NCI-H460 (cell line): Measurements from ENCODE around the gene RAPGEF2. TPM values are rescaled to one million over a fixed set of nuclear protein-coding genes. Genes with fewer than 3 reads are reported as not detected.
"Not testable (repeated sequence)": the region's sequence is repeated elsewhere in the genome, so short reads cannot be mapped to it uniquely, and the experiment has no call there.

ENCODE experiments used
- DNase-seq: peaks from one replicate; pipeline ENCODE4 v3.0.0-alpha.2; 2016; ENCODE audit warnings: low read depth; ENCODE audit errors: extremely low read depth
- total RNA-seq: library from RNA; depleted of rRNA; stranded (reverse); fragments of >200 nt; shearing (Covaris generic); gene quantifications from 2 replicates; pipeline ENCODE4 v1.2.3, GENCODE V29; 2014

RAPGEF2 gene
- total RNA-seq, 1 experiment from 2014 or later: 69.5 TPM

DNA sequence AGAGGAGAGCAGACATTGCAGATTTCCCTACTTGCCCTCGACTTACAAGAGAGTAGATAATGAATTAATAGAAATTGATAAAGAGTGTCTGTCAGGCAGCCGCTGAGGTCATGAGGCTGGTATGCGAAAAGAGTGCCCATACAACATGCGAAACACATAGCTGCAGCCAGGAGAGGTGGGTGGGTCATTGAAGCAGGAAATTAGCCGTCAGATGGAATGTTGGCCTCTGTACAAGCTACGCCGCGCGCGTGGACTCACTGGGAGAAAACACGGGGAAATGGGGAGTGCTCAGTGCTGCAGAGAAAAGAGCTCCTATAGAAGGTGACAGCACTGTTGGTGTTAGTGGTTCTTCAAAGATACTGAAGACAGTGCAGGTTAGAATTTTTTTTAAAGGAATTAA is 125.1 kb downstream of the RAPGEF2 start:
- peak; percentile 53 for DNase-seq

GRCh38 chr4:159229164-159229563 is 126.3 kb downstream of the RAPGEF2 start:
- peak; percentile 71 for DNase-seq

DNA sequence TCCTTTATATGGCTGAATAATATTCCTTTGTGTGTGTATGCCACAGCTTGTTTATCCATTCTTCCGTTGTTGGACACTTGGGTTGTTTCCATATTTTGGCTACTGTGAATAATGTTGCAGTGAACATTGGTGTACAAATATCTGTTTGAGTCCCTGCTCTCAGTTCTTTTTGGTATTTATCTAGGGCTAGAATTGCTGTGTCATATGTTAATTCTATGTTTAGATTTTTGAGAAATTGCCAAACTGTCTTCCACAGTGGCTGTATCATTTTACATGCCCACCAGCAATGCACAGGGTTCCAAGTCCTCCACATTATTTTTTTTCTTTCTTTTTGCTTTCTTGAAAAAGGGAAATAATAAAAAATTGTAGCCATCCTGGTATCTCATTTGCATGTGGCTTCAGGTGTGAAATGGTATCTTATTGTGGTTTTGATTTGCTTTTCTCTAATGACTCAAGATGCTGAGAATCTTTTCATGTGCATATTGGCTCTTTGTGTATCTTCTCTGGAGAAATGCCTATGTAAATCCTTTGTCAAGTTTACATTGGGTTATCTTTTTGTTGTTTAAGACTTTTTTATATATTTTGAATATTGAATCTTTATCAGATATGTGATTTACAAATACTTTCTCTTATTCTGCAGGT is 129.7 kb downstream of the RAPGEF2 start:
- no peak for DNase-seq

GRCh38 chr4:159235779-159236368 is 133.0 kb downstream of the RAPGEF2 start:
- no peak for DNase-seq

DNA sequence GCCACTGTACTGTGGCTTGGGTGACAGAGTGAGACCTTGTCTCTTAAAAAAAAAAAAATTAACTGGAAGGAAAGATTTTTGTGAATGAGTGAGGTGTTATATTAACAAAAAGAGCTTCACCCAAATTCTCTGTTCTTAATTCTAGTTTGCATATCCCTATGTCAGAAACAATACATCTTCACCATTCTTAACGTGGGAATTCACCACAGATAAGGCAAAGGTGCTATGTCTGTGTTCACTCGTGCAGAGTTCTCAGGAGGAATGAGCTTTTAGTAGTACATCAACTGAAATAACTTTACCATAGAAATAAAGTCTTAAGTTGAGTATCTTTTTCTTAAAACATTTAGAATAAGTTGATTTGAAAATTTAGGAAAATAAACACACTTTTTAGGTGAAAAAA is 135.1 kb downstream of the RAPGEF2 start:
- no peak for DNase-seq

- DNase-seq: no peak
Observed at GRCh38 chr4:159238631-159239030, 135.8 kb downstream of the RAPGEF2 start.

GRCh38 chr4:159239629-159240028 is 136.8 kb downstream of the RAPGEF2 start:
- no peak for DNase-seq

GRCh38 chr4:159240046-159240445 is 137.2 kb downstream of the RAPGEF2 start:
- DNase-seq: no peak

DNA sequence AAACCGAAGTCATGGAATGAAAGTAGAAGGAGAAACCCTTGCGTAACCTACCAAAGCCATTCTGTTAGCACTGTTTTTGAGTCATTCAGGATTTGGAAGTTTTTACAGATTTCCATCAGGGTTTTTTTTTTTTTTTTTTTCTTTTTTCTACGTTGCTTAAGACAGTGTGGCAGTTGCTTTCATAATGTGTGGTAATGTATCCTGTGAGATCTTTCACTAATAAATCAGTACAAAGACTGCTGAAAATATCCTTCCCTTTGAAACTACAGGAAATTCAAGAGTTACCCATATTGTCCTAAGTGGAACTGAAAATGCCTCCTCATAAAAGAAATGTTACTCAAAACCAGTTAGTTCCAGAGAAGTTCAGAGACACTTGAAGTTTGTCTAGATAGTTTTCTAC is 137.8 kb downstream of the RAPGEF2 start:
- DNase-seq: no peak

DNA sequence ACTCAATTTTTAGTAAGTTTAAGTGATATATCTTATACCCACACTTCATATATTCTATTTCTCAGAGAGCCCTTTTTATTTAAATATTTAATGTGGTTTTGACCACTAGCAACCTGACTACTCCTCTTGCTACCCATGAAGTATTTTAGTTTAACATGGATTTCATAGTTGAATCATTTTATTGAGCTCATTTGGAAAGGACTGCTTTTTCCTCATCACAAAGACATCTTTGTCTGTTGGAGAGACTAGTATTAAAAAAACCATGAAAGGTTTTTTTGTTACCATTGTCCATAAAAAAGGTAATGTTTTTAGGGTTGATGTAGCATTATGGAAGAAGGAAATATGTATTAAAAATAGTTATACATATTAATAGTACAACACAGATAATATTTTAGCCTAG is 139.5 kb downstream of the RAPGEF2 start:
- no peak for DNase-seq

DNA sequence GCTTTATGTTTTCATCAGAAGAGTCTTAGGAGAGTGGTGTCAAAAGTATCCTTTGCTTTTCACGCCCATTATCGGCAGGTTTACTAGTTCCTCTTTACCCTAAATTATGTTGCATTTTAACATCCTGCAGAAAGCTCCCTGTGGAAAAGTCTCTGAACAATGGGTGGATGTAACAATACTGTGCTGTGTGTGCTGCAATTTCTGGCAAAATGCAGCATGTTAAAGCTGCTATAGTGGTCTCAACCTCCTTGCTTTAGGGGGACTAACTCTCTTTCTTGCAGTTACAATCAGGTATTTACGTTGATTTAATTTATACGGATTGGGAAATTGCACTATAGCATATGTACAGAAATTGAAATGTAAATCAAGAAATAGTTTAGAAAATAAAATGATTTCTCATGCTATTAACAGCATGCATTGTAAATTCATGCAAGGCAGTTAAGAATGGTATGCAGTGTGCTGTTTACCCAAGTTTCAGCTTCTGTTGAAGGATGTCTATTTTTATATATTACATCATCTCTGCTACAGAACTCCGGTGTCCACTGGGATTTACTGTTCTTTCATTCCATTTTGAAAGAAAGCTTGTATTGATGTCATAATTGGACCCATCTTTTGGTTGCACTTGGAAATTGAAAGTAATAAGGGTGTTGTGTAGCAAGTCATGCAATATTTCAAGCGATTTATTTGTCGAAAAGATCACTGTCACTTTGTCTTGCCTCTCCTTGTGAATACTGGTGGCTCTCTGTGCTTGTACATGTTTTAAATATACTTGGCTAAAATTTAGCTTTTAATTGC is 145.7 kb downstream of the RAPGEF2 start:
- DNase-seq: peak; percentile 38

DNA sequence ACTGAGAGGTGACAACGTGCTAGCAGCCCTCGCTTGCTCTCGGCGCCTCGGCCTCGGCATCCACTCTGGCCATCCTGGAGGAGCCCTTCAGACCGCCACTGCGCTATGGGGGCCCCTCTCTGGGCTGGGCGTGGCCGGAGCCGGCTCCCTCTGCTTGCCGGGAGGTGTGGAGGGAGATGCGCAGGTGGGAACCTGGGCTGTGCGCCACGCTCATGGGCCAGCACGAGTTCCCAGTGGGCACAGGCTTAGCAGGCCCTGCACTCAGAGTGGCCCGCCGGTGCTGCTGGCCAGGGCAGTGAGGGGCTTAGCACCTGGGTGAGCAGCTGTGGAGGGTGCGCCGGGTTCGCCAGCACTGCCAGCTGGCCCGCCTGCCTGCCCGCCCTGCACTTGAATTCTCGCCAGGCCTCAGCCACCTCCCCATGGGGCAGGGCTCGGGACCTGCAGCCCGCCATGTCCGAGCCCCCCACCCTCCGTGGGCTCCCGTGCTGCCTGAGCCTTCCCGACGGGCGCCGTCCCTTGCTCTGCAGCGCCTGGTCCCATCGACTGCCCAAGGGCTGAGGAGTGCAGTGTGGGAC is 148.0 kb downstream of the RAPGEF2 start:
- DNase-seq: no peak

- not testable (repeated sequence) for DNase-seq
Observed at GRCh38 chr4:159251580-159251979, 148.7 kb downstream of the RAPGEF2 start.

DNA sequence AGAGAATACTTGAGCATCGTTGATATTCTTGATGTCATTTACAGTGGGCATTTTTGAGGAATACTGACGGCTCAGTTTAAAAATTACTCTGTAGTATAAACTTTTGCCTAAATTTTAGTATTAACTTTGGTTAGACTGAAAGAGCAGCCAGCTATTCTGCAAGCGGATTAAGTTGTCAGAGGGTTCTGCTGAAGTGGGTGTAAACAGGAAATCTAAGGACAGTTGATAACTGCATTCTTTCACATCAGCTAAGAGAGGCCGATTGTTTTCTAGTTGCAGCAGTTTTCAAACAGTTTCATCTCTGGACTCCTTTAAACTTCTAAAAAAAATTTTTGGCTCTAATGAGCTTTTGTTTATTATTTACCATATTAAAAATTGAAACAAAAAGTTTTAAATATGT is 149.6 kb downstream of the RAPGEF2 start:
- DNase-seq: no peak

- DNase-seq: no peak
Observed at GRCh38 chr4:159256037-159256436, 153.2 kb downstream of the RAPGEF2 start.

GRCh38 chr4:159258889-159259560 is 156.1 kb downstream of the RAPGEF2 start:
- DNase-seq: no peak

- no peak for DNase-seq
Observed at GRCh38 chr4:159264057-159264456, 161.2 kb downstream of the RAPGEF2 start.

DNA sequence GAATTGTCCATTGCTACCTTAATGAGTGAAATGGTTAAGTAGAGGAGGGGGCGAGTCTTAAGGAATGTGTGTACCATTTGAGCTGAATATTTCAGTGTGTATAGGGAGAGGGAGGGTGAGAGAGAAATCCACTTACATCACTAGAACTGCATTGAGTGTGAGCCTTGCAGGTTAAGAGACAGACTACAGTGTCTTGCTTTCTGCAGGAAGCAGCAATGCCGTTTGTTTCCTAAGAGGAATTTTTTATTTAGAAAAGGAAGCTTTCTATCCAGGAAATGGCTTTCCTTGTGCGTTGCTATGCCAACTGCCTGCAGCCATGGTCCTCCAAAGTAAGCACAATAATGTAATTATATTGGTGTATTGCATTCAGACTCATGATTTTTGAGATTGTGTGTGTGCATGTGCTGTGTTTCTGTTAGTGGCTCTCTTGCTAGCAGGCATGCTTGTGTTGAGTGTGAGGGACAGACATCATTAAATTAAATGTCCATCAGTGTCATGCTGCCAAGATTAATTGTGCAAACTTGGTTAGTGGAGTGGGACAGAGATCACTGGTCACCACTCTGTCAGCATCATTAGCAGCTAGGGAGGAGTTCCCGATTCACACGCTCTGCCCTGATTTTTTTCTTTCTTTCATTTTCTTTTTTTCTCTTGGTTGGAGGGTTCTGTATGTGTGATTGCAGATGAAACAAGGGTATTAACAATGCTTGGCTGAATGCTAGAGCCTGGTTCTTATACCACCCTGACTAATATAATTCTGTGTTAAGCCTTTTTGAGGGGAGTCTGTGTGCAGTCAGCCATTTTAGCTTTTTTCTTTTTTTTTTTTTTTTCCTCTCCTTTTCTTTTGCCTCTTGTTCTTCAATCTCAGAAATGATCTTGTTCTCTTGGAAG is 164.3 kb downstream of the RAPGEF2 start:
- DNase-seq: no peak

- no peak for DNase-seq
Observed at GRCh38 chr4:159267869-159268285, 165.0 kb downstream of the RAPGEF2 start.

DNA sequence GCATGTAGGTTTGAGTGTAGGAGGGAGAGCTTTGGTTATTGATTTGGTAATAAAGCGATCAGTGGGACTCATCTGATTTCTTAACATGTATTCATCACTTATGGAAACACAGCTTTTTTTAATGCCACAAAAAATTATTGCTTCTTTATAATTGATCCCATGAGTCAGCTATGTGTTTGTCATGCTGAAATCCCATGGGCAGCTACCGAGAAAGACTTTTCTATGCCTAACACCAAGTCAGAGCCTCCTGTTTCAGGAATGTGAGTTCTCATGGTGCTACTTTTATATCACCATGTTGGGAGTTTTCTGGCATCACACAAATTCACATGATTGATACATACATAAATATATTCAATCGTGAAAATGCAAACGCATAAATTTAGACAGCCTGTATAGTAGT is 165.7 kb downstream of the RAPGEF2 start:
- no peak for DNase-seq
